Omental fat pad (tissue), 4 donors: ENCODE measurements around the gene TEX14. TPM values are rescaled to one million over a fixed set of nuclear protein-coding genes. Genes with fewer than 3 reads are reported as not detected.
"Not testable (repeated sequence)": the region's sequence is repeated elsewhere in the genome, so short reads cannot be mapped to it uniquely, and the experiment has no call there.

Source experiments
- ATAC-seq: fragments of 150-250 bp; one replicate; pipeline ENCODE4 v1.9.1; 2016; ENCODE audit warnings: mild to moderate bottlenecking, moderate library complexity; ENCODE audit not compliant: low FRiP score
- DNase-seq: peaks from one replicate; pipeline ENCODE4 v3.0.0-alpha.2; 2019; ENCODE audit warnings: low spot score
- CTCF ChIP-seq, 3 donors: fragments of 450-650 bp; IDR thresholded peaks; one replicate each; pipeline ENCODE4 v1.5.1; 2016 to 2017; ENCODE audit warnings: antibody characterized with exemption in 3 of 3, mild to moderate bottlenecking in 3 of 3, moderate library complexity in 2 of 3
- total RNA-seq, 4 donors: library from RNA; depleted of rRNA; stranded (reverse); fragments of >200 nt; gene quantifications; one replicate each; pipeline ENCODE4 v1.1.0, GENCODE V29; 2016

Gene TEX14
- total RNA-seq, 4 donors from 2014 or later = 0.19 to 1.3 (median 0.39) TPM

DNA sequence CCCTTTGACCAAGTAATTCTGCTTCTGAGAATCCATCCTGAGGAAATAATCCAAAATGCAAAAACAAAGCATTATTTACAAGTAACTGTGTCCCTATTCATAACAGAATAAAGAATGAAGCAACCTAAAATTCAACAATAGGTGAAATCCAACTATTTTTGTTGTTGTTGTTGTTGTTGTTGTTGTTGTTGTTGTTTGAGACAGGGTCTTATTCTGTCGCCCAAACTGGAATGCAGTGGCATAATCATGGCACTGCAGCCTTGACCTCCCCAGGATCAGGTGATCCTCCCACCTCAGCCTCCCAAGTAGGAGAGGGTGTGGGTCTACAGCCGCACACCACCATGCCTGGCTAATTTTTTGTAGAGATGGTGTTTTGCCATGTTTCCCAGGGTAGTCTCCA is 101.5 kb downstream of the TEX14 start:
- ATAC-seq (no peak), DNase-seq (no peak)
- no peak for TF ChIP-seq CTCF (IDR thresholded peaks at IDR 0.05)

DNA sequence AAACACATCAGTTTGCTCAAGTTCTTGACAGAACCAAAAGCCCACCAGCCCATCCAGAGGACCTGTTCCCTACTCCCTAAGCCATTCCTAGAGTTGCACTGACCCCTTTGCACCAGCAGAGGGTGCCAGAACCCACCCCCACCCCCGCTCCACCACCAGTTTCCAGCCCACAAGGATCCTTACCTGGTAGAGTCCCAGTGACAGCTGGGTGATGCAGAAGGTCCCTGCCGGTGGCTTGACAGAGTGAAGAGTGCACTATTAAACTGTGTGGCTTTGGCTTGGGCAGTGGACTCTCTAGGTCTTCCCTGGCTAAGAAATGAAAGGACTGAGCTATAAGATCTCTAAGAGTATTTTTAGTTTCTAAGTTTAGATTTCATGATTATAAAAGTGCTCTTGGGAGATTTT is 104.1 kb downstream of the TEX14 start:
- DNase-seq (peak; percentile 25), ATAC-seq (peak; percentile 62)
- TF ChIP-seq CTCF (IDR thresholded peaks at IDR 0.05) = peak in 2 of 3 donors; percentile 21 to 67

- ATAC-seq (no peak), DNase-seq (no peak)
- TF ChIP-seq CTCF (IDR thresholded peaks at IDR 0.05) = no peak
Measured at GRCh38 chr17:58586009-58586644, 105.7 kb downstream of the TEX14 start.

GRCh38 chr17:58585554-58585953 is 106.3 kb downstream of the TEX14 start:
- TF ChIP-seq CTCF (IDR thresholded peaks at IDR 0.05) = no peak
- no peak for ATAC-seq

DNA sequence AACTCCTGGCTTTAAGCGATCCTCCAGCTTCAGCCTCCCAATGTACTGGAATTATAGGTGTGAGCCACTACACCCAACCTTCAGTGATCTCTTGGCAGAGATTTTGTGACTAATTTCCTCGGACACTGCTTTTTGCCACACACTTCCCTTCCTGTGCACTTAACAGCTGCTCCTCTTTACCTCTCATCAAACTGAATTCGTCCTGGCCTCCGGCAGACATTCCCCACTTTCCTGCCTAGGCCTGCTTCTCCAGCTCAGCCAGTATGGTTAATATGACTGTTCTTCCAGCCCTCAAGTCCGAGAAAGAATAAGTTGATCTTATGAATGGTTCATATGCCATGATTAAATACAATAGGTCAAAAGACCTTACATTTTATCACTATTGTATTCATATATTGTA is 108.4 kb downstream of the TEX14 start:
- ATAC-seq (no peak), DNase-seq (no peak)
- no peak for TF ChIP-seq CTCF (IDR thresholded peaks at IDR 0.05)

More at GRCh38 chr17:58585554-58585953, 106.3 kb downstream of the TEX14 start:
- no peak for DNase-seq

GRCh38 chr17:58582718-58583117 is 109.1 kb downstream of the TEX14 start:
- DNase-seq = not testable (repeated sequence)

GRCh38 chr17:58580671-58581070 is 111.2 kb downstream of the TEX14 start:
- DNase-seq (no peak), ATAC-seq (no peak)
- TF ChIP-seq CTCF (IDR thresholded peaks at IDR 0.05) = no peak

More at GRCh38 chr17:58582718-58583117, 109.1 kb downstream of the TEX14 start:
- not testable (repeated sequence) for ATAC-seq
